KMS-11 (cell line): ENCODE measurements around the gene C1orf226.
"Not testable (repeated sequence)": the region's sequence is repeated elsewhere in the genome, so short reads cannot be mapped to it uniquely, and the experiment has no call there.

ENCODE experiments used
- H2AFZ ChIP-seq: fragments of 200-600 bp; sonication (generic); 2 replicates; pipeline ENCODE4 v1.6.1; 2016; ENCODE audit warnings: antibody characterized with exemption, mixed run types, low read depth
- H3K27ac ChIP-seq: fragments of 200-600 bp; sonication (generic); 2 replicates; pipeline ENCODE4 v1.6.1; 2016; ENCODE audit warnings: mild to moderate bottlenecking, mixed run types
- H3K27me3 ChIP-seq: fragments of 200-600 bp; sonication (generic); 2 replicates; pipeline ENCODE4 v1.6.1; 2017; ENCODE audit warnings: mild to moderate bottlenecking, low read depth, mixed run types, moderate library complexity; ENCODE audit not compliant: insufficient read depth
- H3K36me3 ChIP-seq: fragments of 200-600 bp; sonication (generic); 2 replicates; pipeline ENCODE4 v1.6.1; 2017; ENCODE audit warnings: mild to moderate bottlenecking, mixed run types; ENCODE audit not compliant: insufficient read depth
- H3K4me1 ChIP-seq: fragments of 200-600 bp; sonication (generic); 2 replicates; pipeline ENCODE4 v1.6.1; 2016; ENCODE audit warnings: mild to moderate bottlenecking, low read depth, mixed run types; ENCODE audit not compliant: poor library complexity, severe bottlenecking
- H3K4me2 ChIP-seq: fragments of 200-600 bp; sonication (generic); 2 replicates; pipeline ENCODE4 v1.7.0; 2016; ENCODE audit warnings: mild to moderate bottlenecking, mixed run types
- H3K4me3 ChIP-seq: fragments of 200-600 bp; sonication (generic); IDR thresholded peaks from 2 replicates; pipeline ENCODE4 v1.6.1; 2017; ENCODE audit warnings: low read depth, low read length, mixed read lengths; ENCODE audit not compliant: insufficient read depth
- H3K79me2 ChIP-seq: fragments of 200-600 bp; sonication (generic); 2 replicates; pipeline ENCODE4 v1.6.1; 2016; ENCODE audit warnings: low read depth, mixed run types; ENCODE audit not compliant: insufficient read depth
- H3K9ac ChIP-seq: fragments of 200-600 bp; sonication (generic); 2 replicates; pipeline ENCODE4 v1.6.1; 2016; ENCODE audit warnings: mild to moderate bottlenecking, mixed run types
- H4K20me1 ChIP-seq: fragments of 200-600 bp; sonication (generic); 2 replicates; pipeline ENCODE4 v1.6.1; 2016; ENCODE audit warnings: mild to moderate bottlenecking, mixed run types; ENCODE audit not compliant: insufficient read depth
- TF ChIP-seq, protein P1 (sequence below): fragments of 200-600 bp; sonication (generic); conservative IDR thresholded peaks from 2 replicates; pipeline ENCODE4 v1.6.1; 2017; ENCODE audit warnings: low read depth, mild to moderate bottlenecking, antibody characterized with exemption, low read length, moderate library complexity, mixed read lengths

The C1orf226 gene

DNA sequence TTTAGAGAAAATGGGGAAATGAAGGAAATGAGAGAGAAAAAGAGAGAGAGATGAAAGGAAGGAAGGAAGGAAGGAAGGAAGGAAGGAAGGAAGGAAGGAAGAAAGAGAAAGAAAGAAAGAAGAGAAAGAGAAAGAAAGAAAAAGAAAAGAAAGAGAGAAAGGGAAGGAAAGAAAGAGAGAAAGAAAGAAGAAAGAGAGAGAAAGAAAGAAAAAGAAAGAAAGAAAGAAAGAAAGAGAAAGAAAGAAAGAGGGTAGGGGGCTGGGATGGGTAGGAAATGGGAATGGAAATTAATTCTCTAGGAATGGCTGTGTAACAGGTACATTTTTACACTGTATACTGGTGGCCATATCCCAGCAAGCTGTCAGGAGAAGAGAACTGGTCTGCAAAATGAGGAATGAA is 34.7 kb downstream of the C1orf226 start:
- H3K27ac ChIP-seq: no peak overlapping the region
- H3K27me3 ChIP-seq: no peaks in the 10 kb centered on the region
- no peak overlapping the region for H3K9ac ChIP-seq
- no peak overlapping the region for H3K4me2 ChIP-seq
- H3K36me3 ChIP-seq: no peaks in the 10 kb centered on the region
- H3K4me1 ChIP-seq: peaks cover 4% of the 10 kb centered on the region
- TF ChIP-seq, protein P1, sequence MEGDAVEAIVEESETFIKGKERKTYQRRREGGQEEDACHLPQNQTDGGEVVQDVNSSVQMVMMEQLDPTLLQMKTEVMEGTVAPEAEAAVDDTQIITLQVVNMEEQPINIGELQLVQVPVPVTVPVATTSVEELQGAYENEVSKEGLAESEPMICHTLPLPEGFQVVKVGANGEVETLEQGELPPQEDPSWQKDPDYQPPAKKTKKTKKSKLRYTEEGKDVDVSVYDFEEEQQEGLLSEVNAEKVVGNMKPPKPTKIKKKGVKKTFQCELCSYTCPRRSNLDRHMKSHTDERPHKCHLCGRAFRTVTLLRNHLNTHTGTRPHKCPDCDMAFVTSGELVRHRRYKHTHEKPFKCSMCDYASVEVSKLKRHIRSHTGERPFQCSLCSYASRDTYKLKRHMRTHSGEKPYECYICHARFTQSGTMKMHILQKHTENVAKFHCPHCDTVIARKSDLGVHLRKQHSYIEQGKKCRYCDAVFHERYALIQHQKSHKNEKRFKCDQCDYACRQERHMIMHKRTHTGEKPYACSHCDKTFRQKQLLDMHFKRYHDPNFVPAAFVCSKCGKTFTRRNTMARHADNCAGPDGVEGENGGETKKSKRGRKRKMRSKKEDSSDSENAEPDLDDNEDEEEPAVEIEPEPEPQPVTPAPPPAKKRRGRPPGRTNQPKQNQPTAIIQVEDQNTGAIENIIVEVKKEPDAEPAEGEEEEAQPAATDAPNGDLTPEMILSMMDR: no peak
- H3K4me3 ChIP-seq: no peak overlapping the region
- no peaks in the 10 kb centered on the region for H4K20me1 ChIP-seq
- no peak overlapping the region for H2AFZ ChIP-seq
- no peaks in the 10 kb centered on the region for H3K79me2 ChIP-seq

DNA sequence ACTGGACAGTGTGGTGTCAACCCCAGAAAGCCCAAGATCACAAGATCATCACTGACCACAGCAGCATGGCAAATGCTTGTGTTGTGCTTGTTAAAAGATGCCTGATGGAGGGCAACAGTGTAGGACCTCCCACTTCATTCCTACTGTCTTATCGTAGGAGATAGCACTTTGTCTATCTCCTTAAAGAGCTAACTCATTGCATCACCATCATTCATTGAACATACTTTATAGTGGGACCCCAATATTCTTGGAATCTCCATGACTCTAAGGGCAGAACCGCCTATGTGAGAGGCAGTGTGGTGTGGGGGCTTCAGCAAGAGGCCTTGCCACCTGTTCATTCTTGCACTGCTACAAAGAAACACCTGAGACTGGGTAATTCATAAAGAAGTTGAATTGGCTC is 35.4 kb downstream of the C1orf226 start:
- Histone ChIP-seq H3K79me2 (no peaks in the 10 kb centered on the region), H2AFZ (no peak overlapping the region), H3K36me3 (no peaks in the 10 kb centered on the region), H4K20me1 (no peaks in the 10 kb centered on the region), H3K27ac (no peak overlapping the region), H3K27me3 (no peaks in the 10 kb centered on the region), H3K9ac (no peak overlapping the region), H3K4me2 (no peak overlapping the region), H3K4me3 (no peak overlapping the region), H3K4me1 (peaks cover 11% of the 10 kb centered on the region)
- TF ChIP-seq, protein P1: no peak

DNA sequence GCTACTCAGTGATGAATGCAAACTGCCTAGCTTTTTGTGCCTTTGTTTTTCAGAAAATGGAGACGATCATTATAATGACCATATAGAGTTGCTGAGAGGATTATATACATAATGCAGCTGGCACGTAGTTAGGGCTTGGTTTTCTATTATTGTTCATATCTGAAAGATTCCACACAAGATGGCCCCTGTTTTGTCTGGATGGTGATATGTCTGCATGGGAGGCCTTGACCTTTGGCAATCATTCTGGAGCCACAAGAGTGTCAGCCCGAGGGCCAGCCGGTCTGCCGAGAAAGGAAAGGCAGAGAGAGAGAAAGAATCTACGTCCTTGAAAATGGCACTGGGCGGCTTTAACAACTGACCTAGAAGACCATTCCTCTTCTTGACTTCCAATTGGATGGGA is 36.1 kb downstream of the C1orf226 start:
- H3K9ac ChIP-seq: no peak overlapping the region
- no peaks in the 10 kb centered on the region for H4K20me1 ChIP-seq
- no peak overlapping the region for H3K4me2 ChIP-seq
- no peaks in the 10 kb centered on the region for H3K79me2 ChIP-seq
- no peaks in the 10 kb centered on the region for H3K27me3 ChIP-seq
- H3K4me3 ChIP-seq: no peak overlapping the region
- H3K4me1 ChIP-seq: peaks cover 12% of the 10 kb centered on the region
- H3K36me3 ChIP-seq: no peaks in the 10 kb centered on the region
- TF ChIP-seq, protein P1: no peak
- H3K27ac ChIP-seq: no peak overlapping the region
- H2AFZ ChIP-seq: no peak overlapping the region

DNA sequence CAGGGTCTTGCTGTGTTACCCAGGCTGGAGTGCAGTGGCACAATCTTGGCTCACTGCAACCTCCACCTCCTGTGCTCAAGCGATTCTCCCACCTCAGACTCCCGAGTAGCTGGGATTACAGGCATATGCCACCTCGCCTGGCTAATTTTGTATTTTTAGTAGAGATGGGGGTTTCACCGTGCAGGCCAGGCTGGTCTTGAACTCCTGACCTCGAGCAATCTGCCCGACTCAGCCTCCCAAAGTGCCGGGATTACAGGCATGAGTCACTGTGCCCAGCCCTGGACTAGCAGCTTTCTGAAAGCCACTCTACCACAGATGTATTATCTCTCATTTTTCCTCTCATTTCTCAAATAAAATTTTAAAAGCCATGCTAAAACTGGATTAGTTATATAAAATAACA is 37.1 kb downstream of the C1orf226 start:
- not testable (repeated sequence) for H4K20me1 ChIP-seq, H3K27ac ChIP-seq, H3K27me3 ChIP-seq, H3K79me2 ChIP-seq, H3K4me2 ChIP-seq, H3K9ac ChIP-seq, H2AFZ ChIP-seq, H3K36me3 ChIP-seq, H3K4me3 ChIP-seq
- peaks cover 12% of the 10 kb centered on the region for H3K4me1 ChIP-seq

DNA sequence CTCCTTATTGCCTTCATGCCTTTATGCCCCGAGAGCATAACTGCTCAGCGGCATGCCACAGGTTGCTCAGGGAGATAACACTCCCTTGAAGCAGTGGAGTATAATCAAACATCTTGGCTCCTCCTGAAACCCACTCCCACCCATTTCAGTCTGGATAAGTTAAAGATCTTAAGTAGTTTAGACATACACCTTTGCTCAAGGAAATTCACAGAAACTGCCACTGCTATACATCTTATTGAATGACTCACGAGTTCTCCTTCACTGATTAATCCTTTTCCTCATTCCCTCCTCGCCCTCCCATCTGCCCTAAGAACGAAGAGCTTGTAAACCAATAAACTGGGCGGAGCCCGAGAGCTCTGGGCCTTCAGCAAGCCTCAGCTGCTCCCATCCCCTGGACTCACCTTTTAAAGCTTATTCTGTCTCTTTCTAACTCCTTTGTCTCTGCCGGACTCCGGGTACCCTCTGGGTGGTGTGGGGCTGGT is 38.0 kb downstream of the C1orf226 start:
- H3K4me3 ChIP-seq, H2AFZ ChIP-seq, H3K27ac ChIP-seq, H3K79me2 ChIP-seq, H3K27me3 ChIP-seq, H3K36me3 ChIP-seq, H4K20me1 ChIP-seq, H3K9ac ChIP-seq, H3K4me2 ChIP-seq: not testable (repeated sequence)
- H3K4me1 ChIP-seq: peaks cover 12% of the 10 kb centered on the region
